Mucosa of gallbladder (tissue), 1 donor: ENCODE results near the gene RIOK3. TPM values are rescaled to one million over a fixed set of nuclear protein-coding genes. Genes with fewer than 3 reads are reported as not detected.
A peak's percentile ranks its signal among the peaks of the same experiment; 100 is the strongest.
"Not testable (repeated sequence)": the region's sequence is repeated elsewhere in the genome, so short reads cannot be mapped to it uniquely, and the experiment has no call there.

Source experiments
- DNase-seq: peaks from one replicate; pipeline ENCODE4 v3.0.0-alpha.2; 2020; ENCODE audit warnings: low spot score
- total RNA-seq: library from RNA; stranded (reverse); gene quantifications from one replicate; pipeline ENCODE4 v1.2.1, GENCODE V29; 2021
- donor health status: DM: no; HTN: no; CAD: no.

Gene RIOK3
- total RNA-seq, 1 donor from 2014 or later: 68.9 TPM

- no peak for DNase-seq
Observed at GRCh38 chr18:23451011-23451410, 2.1 kb upstream of the RIOK3 start.

- DNase-seq: no peak
Observed at GRCh38 chr18:23451491-23451890, 1.6 kb upstream of the RIOK3 start.

GRCh38 chr18:23452347-23452727 is 750 bp upstream of the RIOK3 start:
- no peak for DNase-seq

- peak; percentile 18 for DNase-seq
Observed at GRCh38 chr18:23453680-23454058, 582 bp downstream of the RIOK3 start.

GRCh38 chr18:23456835-23457234 is 3.7 kb downstream of the RIOK3 start:
- DNase-seq: no peak

GRCh38 chr18:23458830-23459529 is 5.9 kb downstream of the RIOK3 start:
- no peak for DNase-seq

- DNase-seq: no peak
Observed at GRCh38 chr18:23459530-23459921, 6.4 kb downstream of the RIOK3 start.

- DNase-seq: peak; percentile 22
Observed at GRCh38 chr18:23460285-23461273, 7.5 kb downstream of the RIOK3 start.

GRCh38 chr18:23462876-23463275 is 9.8 kb downstream of the RIOK3 start:
- no peak for DNase-seq

- DNase-seq: no peak
Observed at GRCh38 chr18:23468753-23469459, 15.8 kb downstream of the RIOK3 start.

- DNase-seq: no peak
Observed at GRCh38 chr18:23470620-23471387, 17.7 kb downstream of the RIOK3 start.

GRCh38 chr18:23471486-23471885 is 18.4 kb downstream of the RIOK3 start:
- DNase-seq: no peak

- no peak for DNase-seq
Observed at GRCh38 chr18:23479829-23480505, 26.9 kb downstream of the RIOK3 start.

- DNase-seq: no peak
Observed at GRCh38 chr18:23484561-23485182, 31.6 kb downstream of the RIOK3 start.

- DNase-seq: no peak
Observed at GRCh38 chr18:23485386-23485785, 32.3 kb downstream of the RIOK3 start.

- no peak for DNase-seq
Observed at GRCh38 chr18:23487738-23488570, 34.9 kb downstream of the RIOK3 start.

GRCh38 chr18:23489586-23489985 is 36.5 kb downstream of the RIOK3 start:
- DNase-seq: not testable (repeated sequence)

GRCh38 chr18:23493654-23494053 is 40.6 kb downstream of the RIOK3 start:
- no peak for DNase-seq

- no peak for DNase-seq
Observed at GRCh38 chr18:23494992-23495391, 41.9 kb downstream of the RIOK3 start.
